GM19240 (cell line): ENCODE results near the gene AXIN1.
"Not testable (repeated sequence)": the region's sequence is repeated elsewhere in the genome, so short reads cannot be mapped to it uniquely, and the experiment has no call there.

ENCODE experiments used
- DNase-seq: peaks from one replicate; pipeline ENCODE4 v3.0.0; 2011; ENCODE audit warnings: low spot score; ENCODE audit not compliant: insufficient read length

Gene AXIN1, protein sequence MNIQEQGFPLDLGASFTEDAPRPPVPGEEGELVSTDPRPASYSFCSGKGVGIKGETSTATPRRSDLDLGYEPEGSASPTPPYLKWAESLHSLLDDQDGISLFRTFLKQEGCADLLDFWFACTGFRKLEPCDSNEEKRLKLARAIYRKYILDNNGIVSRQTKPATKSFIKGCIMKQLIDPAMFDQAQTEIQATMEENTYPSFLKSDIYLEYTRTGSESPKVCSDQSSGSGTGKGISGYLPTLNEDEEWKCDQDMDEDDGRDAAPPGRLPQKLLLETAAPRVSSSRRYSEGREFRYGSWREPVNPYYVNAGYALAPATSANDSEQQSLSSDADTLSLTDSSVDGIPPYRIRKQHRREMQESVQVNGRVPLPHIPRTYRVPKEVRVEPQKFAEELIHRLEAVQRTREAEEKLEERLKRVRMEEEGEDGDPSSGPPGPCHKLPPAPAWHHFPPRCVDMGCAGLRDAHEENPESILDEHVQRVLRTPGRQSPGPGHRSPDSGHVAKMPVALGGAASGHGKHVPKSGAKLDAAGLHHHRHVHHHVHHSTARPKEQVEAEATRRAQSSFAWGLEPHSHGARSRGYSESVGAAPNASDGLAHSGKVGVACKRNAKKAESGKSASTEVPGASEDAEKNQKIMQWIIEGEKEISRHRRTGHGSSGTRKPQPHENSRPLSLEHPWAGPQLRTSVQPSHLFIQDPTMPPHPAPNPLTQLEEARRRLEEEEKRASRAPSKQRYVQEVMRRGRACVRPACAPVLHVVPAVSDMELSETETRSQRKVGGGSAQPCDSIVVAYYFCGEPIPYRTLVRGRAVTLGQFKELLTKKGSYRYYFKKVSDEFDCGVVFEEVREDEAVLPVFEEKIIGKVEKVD

DNA sequence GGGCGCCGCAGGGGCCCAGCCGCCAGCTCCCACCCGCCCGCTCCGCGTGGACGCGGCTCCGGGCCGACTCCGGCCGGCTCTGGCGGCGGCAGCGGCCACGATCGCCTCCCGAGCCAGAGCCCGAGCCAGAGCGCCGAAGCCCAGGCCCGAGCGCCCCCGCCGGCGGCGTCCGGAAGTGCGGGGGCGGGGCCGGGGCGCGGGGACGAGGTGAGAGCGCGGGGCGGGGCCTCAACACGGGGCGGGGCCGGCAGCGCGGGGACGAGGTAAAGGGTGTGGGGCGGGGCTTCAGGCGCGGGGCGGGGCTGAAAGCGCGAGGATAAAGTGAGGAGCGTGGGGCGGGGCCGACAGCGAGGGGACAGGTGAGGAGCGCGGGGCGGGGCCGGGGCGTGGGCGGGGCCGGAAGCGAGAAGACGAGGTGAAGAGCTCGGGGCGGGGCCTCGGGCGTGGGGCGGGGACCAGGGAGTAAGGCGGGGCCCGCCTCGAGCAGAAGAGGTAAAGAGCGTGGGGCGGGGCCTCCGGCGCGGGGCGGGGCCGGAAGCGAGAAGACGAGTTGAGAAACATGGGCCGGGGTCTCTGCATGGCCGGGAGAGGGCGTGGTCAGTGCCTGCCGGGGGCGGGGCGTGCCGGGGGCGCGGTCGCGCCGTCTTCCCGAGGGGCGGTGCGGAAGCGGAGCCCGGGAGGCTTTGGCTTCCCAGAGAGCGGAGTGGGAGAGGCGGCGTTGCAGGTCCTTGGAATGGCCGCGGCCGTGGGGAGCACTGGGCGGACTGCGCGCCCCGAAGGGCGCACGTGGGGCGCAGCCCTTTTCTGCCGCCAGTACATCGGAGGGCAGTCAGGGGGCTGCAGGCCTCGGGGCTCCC, at the start of gene AXIN1:
AXIN1 (minus strand) TSS at position 177 of the 857 bp plus-strand sequence. CDS start 5,698 bp downstream, outside the sequence.
- DNase-seq = peak; percentile 91

DNA sequence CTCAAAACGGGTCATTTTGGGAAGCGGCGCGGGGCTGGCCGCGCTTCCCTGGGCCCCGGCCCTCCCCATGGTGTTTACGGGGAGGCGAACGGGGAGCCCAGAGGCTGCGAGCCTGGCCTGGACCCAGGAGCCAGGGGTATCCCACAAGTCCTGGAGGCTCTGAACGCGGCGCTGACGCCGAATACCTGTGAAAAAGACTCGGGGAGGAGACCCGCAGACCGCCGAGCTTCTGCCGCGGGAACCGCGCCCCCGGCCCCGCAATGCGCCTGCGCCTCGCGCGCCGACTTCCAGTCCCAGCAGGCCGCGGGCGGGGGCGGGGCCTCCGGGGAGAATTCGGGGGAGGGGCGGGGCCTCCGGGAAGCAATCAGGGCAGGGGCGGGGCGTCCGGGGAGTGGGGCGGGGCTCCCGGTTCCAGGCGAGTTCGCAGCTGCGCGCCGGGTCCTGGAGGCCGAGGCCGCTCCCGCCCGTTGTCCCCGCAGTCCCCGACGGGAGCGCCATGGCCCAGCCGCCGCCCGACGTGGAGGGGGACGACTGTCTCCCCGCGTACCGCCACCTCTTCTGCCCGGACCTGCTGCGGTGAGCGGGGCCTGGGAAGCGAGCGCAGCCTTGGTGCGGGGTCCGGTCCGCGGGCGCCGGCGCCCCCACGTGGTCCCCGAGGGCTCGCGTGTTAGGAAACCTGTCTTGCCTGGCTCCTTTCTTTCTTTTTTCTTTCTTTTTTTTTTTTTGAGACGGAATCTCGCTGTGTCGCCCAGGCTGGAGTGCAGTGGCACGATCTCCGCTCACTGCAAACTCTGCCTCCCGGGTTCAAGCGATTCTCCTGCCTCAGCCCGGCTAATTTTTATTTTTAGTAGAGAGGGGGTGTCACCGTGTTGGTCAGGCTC, 49.2 kb upstream of the AXIN1 start, which contains the start of gene DECR2:
DECR2 (plus strand) TSS at position 418 of the 881 bp plus-strand sequence; CDS start at position 497, 79 bp downstream.
- DNase-seq = peak; percentile 97

DNA sequence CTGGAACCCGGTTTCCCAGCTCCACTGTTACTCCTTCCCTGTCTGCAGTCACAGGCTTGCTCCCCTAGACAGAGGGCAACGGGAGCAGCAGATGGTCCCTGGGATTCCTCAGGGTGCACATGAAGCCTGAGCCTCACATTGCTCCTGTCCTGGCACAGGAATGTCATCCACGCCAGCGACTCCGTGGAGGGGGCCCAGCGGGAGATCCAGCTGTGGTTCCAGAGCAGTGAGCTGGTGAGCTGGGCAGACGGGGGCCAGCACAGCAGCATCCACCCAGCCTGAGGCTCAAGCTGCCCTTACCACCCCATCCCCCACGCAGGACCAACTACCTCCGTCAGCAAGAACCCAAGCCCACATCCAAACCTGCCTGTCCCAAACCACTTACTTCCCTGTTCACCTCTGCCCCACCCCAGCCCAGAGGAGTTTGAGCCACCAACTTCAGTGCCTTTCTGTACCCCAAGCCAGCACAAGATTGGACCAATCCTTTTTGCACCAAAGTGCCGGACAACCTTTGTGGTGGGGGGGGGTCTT, 47.6 kb upstream of the AXIN1 start:
- DNase-seq = no peak

DNA sequence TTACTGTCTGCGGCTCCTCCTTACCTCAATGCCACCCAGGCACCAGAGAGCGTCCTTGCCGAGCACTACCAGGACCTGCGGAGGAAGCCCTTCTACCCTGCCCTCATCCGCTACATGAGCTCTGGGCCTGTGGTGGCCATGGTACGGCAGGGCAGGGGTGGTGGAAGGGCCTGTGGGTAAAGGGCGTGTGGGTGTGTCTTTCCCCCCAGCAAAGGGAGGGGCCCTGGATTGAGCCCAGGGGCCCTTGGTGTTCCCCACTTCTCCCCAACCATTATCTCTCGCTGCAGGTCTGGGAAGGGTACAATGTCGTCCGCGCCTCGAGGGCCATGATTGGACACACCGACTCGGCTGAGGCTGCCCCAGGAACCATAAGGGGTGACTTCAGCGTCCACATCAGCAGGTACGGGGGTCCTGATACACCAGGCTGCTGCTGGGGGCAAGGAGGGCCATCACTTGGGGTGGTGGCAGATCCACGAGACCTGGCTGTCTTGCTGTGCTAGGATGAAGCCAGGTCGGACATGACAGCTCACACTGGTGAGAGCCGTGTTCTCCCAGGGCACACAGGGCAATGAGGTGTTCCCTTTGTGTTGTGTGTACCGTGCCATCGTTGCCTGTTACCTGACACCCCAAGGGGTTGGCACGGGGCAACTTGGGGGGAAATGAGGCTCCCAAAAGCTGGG, 47.0 kb upstream of the AXIN1 start:
- no peak for DNase-seq

DNA sequence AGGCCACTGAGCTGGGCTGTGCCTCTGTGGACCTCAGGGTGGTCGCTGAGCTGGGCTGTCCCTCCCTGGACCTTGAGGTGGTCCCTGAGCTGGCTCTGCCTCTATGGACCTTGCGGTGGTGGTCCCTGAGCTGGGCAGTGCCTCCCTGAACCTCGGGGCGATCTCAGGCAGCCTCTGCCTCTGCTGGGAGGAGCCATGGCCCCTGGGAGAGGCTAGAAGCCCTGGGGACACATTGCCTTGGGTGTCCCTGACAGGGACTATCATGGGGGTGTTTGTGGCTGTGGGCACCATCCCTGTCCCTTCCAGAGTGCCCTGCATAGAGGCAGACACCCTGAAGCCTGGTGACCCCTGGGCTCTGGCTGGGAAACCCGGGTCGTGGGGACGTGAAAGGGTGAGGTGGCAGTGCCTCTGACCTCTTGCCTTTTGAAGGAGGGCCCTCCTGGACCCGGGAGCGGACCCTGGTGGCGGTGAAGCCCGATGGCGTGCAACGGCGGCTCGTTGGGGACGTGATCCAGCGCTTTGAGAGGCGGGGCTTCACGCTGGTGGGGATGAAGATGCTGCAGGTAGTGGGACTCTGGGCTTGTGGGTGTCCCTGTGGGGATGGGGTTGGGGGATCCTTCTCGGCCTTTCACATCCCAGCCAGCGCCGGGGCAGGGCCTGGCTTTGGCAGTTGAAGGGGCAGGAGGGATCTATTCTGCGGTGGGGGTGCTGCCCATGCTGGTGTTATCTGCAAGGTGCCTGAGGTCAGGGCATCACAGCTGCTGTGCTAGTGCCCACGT, 46.2 kb upstream of the AXIN1 start:
- no peak for DNase-seq

DNA sequence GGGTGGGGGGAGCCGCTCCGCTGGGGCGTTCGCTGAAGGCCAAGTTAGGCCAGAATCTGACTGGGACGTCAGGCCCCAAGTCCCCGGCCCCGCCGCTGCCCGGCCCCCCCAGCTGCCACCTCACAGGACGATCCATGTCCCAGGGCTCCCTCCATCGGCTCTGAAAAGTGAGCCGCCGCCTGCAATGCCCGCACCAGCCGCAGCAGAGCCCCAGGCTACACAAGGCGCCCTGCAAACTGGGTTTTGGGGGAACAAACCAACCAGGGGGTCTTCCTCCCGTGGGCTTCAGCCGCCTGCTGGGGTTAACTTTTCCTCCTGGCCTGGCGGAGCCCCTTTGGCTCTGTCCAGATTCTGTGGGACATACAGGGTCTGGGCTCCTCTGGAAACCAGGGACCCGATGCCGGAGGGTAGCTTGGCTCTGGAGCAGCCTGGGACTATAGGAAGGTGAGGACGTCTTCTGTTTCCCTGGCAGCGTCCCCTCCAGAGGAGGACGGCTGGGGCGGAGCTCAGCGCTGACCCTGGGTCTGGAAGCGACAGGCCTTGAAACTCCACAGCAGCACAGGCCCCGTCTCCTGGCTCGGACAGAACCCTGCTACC, 45.3 kb upstream of the AXIN1 start:
- DNase-seq = no peak

DNA sequence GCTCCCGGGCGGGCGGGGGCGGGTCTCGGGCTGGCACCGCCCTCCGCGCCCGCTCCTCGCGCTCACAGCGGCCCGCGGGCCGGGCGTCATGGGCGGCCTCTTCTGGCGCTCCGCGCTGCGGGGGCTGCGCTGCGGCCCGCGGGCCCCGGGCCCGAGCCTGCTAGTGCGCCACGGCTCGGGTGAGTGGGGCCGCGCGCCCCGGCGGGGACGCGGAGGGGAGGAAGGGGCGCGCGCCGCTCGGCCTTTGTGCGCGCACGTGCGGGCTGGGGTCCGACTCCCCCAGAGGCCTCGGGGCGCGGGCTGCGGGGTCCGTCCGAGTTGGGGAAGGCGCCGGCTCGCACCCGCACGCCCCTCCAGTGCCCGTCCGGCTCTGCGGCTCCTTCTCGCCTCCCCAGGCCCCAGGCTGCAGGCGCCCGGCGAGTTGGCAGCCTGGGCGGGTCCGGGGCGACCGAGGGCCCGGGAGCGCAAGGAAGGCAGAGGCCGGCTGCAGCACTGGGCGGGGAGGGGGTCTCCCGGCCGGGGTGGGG, 44.7 kb upstream of the AXIN1 start, which contains the start of gene NME4:
NME4 (plus strand) TSS at position 65 of the 527 bp plus-strand sequence; CDS start at position 89, 24 bp downstream.
- DNase-seq = no peak

DNA sequence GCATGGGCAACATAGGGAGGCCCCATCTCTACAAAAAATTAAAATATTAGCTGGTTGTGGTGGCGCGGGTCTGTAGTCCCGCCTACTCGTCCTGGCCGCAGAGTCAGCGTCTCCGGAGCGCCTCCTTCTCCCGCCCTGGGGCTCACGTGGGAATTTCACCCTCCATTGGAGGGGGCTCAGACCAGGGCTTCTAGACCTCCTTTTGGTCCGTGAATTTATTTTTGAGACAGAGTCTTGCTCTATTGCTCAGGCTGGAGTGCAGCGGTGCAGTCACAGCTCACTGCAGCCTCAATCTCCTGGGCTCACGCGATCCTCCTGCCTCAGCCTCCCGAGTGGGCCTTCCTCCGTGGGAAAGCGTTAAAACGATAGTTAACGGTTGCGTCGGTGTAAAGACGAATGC, 44.1 kb upstream of the AXIN1 start:
- DNase-seq = no peak

DNA sequence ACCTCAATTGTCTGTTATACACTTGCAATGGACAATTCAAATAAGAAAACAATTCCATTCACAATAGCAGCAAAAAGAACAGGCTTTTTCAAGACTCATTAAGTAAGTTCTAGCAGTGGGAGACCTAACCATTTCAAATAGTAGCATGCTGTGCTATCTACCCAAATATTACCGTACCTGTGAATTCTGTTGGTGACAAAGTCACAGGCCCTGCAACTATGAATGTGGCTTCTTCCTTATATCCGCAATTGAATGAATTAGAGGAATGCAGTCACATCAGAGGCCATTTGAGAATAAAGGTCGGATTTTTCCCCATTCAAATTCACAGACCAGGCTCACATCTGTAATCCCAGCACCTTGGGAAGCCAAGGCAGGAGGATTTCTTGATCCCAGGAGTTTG, 43.7 kb upstream of the AXIN1 start:
- no peak for DNase-seq

DNA sequence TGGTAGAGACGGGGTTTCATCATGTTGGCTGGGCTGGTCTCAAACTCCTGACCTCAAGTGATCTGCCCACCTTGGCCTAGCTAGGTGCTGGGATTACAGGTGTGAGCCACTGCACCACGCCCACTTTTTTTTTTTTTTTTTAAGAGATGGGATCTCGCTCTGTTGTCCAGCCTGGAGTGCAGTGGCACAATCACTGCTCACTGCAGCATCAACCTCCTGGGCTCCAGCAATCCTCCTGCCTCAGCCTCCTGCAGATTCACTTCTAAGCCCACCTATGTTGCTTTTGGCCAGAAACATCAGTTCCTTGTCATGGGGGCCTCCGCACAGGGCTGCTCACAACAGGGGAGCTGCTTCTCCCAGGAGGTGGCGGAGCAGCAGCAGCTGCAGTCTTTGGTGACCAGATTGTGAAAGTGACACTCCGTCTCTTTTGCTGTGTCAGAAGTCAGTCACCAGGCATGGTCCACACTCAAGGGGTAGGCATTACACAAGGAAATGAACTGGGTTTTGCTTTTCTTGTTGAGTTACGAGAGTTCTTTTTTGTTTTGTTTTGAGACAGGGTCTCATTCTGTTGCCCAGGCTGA, 40.0 kb upstream of the AXIN1 start:
- no peak for DNase-seq

DNA sequence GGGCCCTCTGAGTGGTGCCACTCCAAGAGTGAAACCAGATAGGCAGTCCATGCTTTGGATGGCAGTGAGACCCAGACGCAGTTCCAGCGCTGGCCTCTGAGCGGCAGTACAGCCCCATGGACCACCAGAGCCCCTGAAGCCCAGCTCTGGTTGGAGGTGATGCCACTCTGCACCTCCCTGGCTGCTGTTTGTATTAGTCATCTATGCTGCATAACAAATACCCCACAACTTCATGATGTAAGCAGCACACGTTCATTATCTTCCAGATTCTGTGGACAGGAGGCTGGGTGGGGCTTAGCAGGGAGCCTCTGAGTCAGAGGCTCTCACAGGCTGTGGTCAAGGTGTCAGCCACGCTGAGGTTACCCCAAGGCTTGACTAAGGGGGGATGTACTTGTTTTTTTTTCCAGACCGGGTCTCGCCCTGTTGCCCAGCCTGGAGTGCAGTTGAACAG, 39.4 kb upstream of the AXIN1 start:
- peak; percentile 55 for DNase-seq

DNA sequence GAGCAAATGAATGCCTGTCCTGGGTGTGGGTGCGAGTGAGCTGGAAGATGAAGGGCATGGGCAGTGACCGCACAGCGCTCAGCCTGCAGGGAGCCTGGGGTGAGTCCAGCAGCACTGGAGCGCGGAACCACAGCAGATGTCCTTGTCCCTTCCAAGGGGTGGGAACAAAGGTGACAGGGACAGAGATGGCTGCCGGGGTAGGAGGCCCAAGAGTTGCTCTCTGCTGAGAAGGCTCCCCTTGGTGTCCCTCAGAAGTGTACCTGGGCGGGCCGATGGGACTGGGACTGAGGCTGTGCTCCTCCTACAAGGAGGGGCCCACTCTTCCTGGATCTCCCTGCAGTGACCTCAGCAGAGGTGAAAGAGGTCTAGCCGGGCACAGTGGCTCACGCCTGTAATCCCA, 36.8 kb upstream of the AXIN1 start:
- no peak for DNase-seq

DNA sequence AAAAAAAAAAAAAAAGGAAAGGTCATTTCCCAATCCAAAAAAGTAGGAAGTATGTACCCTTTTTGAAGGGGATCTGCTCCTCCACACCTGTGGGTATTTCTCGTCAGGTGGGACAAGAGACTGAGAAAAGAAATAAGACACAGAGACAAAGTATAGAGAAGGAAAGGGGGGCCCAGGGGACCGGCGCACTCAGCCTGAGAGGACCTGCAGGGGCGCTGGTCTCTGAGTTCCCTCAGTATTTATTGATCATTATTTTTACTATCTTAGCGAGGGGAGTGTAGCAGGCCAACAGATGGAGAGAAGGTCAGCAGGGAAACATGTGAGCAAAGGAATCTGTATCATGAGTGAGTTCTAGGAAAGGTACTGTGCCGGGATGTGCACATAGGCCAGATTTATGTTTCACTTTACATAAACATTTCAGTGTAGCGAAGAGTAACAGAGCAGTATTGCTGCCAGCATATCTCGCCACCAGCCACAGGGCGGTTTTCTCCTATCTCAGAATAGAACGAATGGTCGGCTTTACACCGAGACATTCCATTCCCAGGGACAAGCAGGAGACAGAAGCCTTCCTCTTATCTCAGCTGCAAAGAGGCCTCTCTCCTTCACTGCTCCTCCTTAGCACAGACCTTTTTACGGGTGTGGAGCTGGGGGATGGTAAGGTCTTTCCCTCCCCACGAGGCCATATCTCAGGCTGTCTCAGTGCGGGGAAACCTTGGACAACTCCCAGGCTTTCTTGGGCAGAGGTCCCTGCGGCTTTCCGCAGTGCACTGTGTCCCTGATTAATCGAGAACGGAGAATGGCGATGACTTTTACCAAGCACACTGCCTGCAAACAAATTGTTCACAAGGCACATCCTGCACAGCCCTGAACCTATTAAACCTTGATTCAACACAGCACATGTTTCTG, 35.5 kb upstream of the AXIN1 start:
- DNase-seq = not testable (repeated sequence)

DNA sequence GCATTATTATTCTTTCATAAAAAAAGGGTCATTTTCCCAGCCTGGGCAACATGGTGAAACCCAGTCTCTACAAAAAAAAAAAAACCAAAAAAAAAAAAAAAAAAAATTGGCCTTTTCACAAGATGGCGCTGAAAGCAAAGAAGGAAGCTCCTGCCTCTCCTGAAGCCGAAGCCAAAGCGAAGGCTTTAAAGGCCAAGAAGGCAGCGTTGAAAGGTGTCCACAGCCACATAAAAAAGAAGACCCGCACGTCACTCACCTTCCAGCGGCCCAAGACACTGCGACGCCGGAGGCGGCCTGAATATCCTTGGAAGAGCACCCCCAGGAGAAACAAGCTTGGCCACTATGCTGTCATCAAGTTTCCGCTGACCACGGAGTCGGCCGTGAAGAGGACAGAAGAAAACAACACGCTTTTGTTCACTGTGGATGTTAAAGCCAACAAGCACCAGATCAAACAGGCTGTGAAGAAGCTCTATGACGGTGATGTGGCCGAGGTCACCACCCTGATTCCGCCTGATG, 34.2 kb upstream of the AXIN1 start:
- DNase-seq = no peak

DNA sequence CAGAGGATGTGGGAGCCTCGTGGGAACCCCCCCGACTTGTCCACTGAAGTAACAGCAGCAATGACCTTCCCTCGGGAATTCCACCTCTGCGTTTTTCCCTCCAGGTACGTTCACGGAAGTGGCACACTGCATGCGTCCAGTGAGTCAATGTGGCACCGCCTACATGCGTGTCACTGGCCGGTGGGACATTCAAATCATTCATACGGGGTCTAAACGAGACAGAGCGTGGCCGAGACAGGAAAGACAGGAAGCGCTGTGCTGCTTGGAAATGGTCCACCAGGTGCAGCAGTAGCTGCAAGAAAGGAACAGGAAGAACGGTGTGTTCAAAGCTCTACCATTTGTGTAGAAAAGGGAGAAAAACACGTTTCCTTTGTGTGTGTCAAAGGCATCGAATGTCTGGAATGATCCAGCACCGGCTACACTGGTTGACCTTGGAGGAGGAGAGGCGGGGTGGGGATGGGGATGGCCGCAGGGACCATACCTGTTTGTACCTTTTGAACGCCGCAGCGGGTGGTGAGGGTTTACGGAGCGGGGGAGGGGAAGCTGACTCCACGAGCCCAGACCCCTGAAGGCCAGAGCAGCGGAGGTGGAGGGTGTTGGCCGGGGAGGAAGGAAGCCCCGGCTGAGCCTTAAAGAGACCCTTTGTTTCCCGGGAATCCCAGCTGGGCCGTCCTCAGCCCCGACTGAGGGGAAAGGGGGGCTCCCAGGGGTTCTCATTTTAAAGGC, 31.0 kb upstream of the AXIN1 start:
- no peak for DNase-seq
